ENCODE data around the gene AK9.

Gene AK9

GRCh38 chr6:109515781-109516409 lies 175.1 kb downstream of the AK9 start:
- DNase-seq (ENCODE audit: low read depth in 2 of 2, low spot score in 1 of 2) = no peak

GRCh38 chr6:109514946-109515345 lies 176.1 kb downstream of the AK9 start:
- no peak for DNase-seq (ENCODE audit: low read depth in 2 of 2, low spot score in 1 of 2)

- DNase-seq (ENCODE audit: low read depth in 2 of 2, low spot score in 1 of 2) = no peak
Observed at GRCh38 chr6:109513571-109514071, 177.4 kb downstream of the AK9 start.

GRCh38 chr6:109512271-109512817 lies 178.7 kb downstream of the AK9 start:
- no peak for DNase-seq (ENCODE audit: low read depth in 2 of 2, low spot score in 1 of 2)

GRCh38 chr6:109511832-109512231 lies 179.2 kb downstream of the AK9 start:
- no peak for DNase-seq (ENCODE audit: low read depth in 2 of 2, low spot score in 1 of 2)

- DNase-seq (ENCODE audit: low read depth in 2 of 2, low spot score in 1 of 2) = no peak
Observed at GRCh38 chr6:109510358-109510757, 180.6 kb downstream of the AK9 start.

GRCh38 chr6:109508166-109508860 lies 182.7 kb downstream of the AK9 start:
- DNase-seq (ENCODE audit: low read depth in 2 of 2, low spot score in 1 of 2) = no peak

- no peak for DNase-seq (ENCODE audit: low read depth in 2 of 2, low spot score in 1 of 2)
Observed at GRCh38 chr6:109507490-109508072, 183.4 kb downstream of the AK9 start.

- DNase-seq (ENCODE audit: low read depth in 2 of 2, low spot score in 1 of 2) = no peak
Observed at GRCh38 chr6:109506841-109507240, 184.2 kb downstream of the AK9 start.

- no peak for DNase-seq (ENCODE audit: low read depth in 2 of 2, low spot score in 1 of 2)
Observed at GRCh38 chr6:109506314-109506713, 184.7 kb downstream of the AK9 start.

- DNase-seq (ENCODE audit: low read depth in 2 of 2, low spot score in 1 of 2) = no peak
Observed at GRCh38 chr6:109503327-109504224, 187.4 kb downstream of the AK9 start.

- no peak for DNase-seq (ENCODE audit: low read depth in 2 of 2, low spot score in 1 of 2)
Observed at GRCh38 chr6:109498936-109499335, 192.1 kb downstream of the AK9 start.

- DNase-seq (ENCODE audit: low read depth in 2 of 2, low spot score in 1 of 2) = no peak
Observed at GRCh38 chr6:109498052-109498451, 192.9 kb downstream of the AK9 start.

- DNase-seq (ENCODE audit: low read depth in 2 of 2, low spot score in 1 of 2) = no peak
Observed at GRCh38 chr6:109496036-109496772, 194.8 kb downstream of the AK9 start.

- no peak for DNase-seq (ENCODE audit: low read depth in 2 of 2, low spot score in 1 of 2)
Observed at GRCh38 chr6:109493865-109494264, 197.1 kb downstream of the AK9 start.

- DNase-seq (ENCODE audit: low read depth in 2 of 2, low spot score in 1 of 2) = no peak
Observed at GRCh38 chr6:109491207-109491938, 199.6 kb downstream of the AK9 start.

- DNase-seq (ENCODE audit: low read depth in 2 of 2, low spot score in 1 of 2) = no peak
Observed at GRCh38 chr6:109490713-109491112, 200.3 kb downstream of the AK9 start.

GRCh38 chr6:109488001-109488400 lies 203.0 kb downstream of the AK9 start:
- no peak for DNase-seq (ENCODE audit: low read depth in 2 of 2, low spot score in 1 of 2)

GRCh38 chr6:109486068-109486467 lies 204.9 kb downstream of the AK9 start:
- DNase-seq (ENCODE audit: low read depth in 2 of 2, low spot score in 1 of 2) = no peak

All from stimulated activated CD8-positive, alpha-beta memory T cell treated with anti-CD3 and anti-CD28 coated beads, Interleukin-4, amount 100 ng/mL, for 4 hours (primary cell).